ENCODE data around the gene COL24A1.

Gene COL24A1

GRCh38 chr1:86169625-86170024 lies 13.1 kb upstream of the COL24A1 start:
- peaks cover 13% of the 10 kb centered on the region for H3K9me3 Mint-ChIP-seq
- H3K27ac Mint-ChIP-seq = no peak overlapping the region
- H3K4me3 Mint-ChIP-seq = no peak overlapping the region
- H3K36me3 Mint-ChIP-seq = no peaks in the 10 kb centered on the region
- no peaks in the 10 kb centered on the region for H3K27me3 Mint-ChIP-seq
- H3K4me1 Mint-ChIP-seq = no peaks in the 10 kb centered on the region

GRCh38 chr1:86159800-86160199 lies 3.2 kb upstream of the COL24A1 start:
- Mint-ChIP-seq H3K4me3 (no peak overlapping the region), H3K27me3 (peaks cover 11% of the 10 kb centered on the region), H3K9me3 (peaks cover 10% of the 10 kb centered on the region), H3K4me1 (peaks cover 8% of the 10 kb centered on the region), H3K36me3 (peaks cover 2% of the 10 kb centered on the region), H3K27ac (no peak overlapping the region)

- H3K36me3 Mint-ChIP-seq = peaks cover 2% of the 10 kb centered on the region
- H3K27ac Mint-ChIP-seq = no peak overlapping the region
- H3K4me1 Mint-ChIP-seq = peaks cover 8% of the 10 kb centered on the region
- peaks cover 10% of the 10 kb centered on the region for H3K9me3 Mint-ChIP-seq
- H3K4me3 Mint-ChIP-seq = no peak overlapping the region
- H3K27me3 Mint-ChIP-seq = peaks cover 17% of the 10 kb centered on the region
These were observed 586 bp downstream of the COL24A1 start for GRCh38 chr1:86155807-86156565.

- Mint-ChIP-seq H3K4me1 (peaks cover 8% of the 10 kb centered on the region), H3K9me3 (peaks cover 10% of the 10 kb centered on the region), H3K4me3 (no peak overlapping the region), H3K27me3 (peaks cover 17% of the 10 kb centered on the region), H3K36me3 (peaks cover 2% of the 10 kb centered on the region), H3K27ac (no peak overlapping the region)
These were observed 1.3 kb downstream of the COL24A1 start for GRCh38 chr1:86155051-86155806.

- Mint-ChIP-seq H3K27ac (no peak overlapping the region), H3K27me3 (peaks cover 17% of the 10 kb centered on the region), H3K4me1 (peaks cover 8% of the 10 kb centered on the region), H3K36me3 (peaks cover 2% of the 10 kb centered on the region), H3K9me3 (peaks cover 10% of the 10 kb centered on the region), H3K4me3 (no peak overlapping the region)
These were observed 2.0 kb downstream of the COL24A1 start for GRCh38 chr1:86154571-86155050.

GRCh38 chr1:86153836-86154235 lies 2.7 kb downstream of the COL24A1 start:
- Mint-ChIP-seq H3K27ac (no peak overlapping the region), H3K4me1 (peaks cover 8% of the 10 kb centered on the region), H3K27me3 (peaks cover 17% of the 10 kb centered on the region), H3K36me3 (peaks cover 2% of the 10 kb centered on the region), H3K4me3 (no peak overlapping the region), H3K9me3 (peaks cover 5% of the 10 kb centered on the region)

- Mint-ChIP-seq H3K27ac (no peak overlapping the region), H3K36me3 (peaks cover 2% of the 10 kb centered on the region), H3K27me3 (peaks cover 15% of the 10 kb centered on the region), H3K4me1 (peaks cover 8% of the 10 kb centered on the region), H3K9me3 (peaks cover 5% of the 10 kb centered on the region), H3K4me3 (no peak overlapping the region)
These were observed 3.7 kb downstream of the COL24A1 start for GRCh38 chr1:86152887-86153286.

GRCh38 chr1:86151427-86151826 lies 5.1 kb downstream of the COL24A1 start:
- Mint-ChIP-seq H3K9me3 (no peaks in the 10 kb centered on the region), H3K27me3 (peaks cover 9% of the 10 kb centered on the region), H3K36me3 (no peaks in the 10 kb centered on the region), H3K4me3 (no peak overlapping the region), H3K27ac (no peak overlapping the region), H3K4me1 (peaks cover 4% of the 10 kb centered on the region)

- Mint-ChIP-seq H3K27me3 (peaks cover 6% of the 10 kb centered on the region), H3K9me3 (peaks cover 1% of the 10 kb centered on the region), H3K4me1 (no peaks in the 10 kb centered on the region), H3K27ac (no peak overlapping the region), H3K36me3 (no peaks in the 10 kb centered on the region), H3K4me3 (no peak overlapping the region)
These were observed 6.0 kb downstream of the COL24A1 start for GRCh38 chr1:86150553-86151055.

- Mint-ChIP-seq H3K4me1 (no peaks in the 10 kb centered on the region), H3K27me3 (peaks cover 6% of the 10 kb centered on the region), H3K9me3 (peaks cover 7% of the 10 kb centered on the region), H3K4me3 (no peak overlapping the region), H3K27ac (no peak overlapping the region), H3K36me3 (no peaks in the 10 kb centered on the region)
These were observed 7.0 kb downstream of the COL24A1 start for GRCh38 chr1:86149591-86149990.

GRCh38 chr1:86147755-86148154 lies 8.8 kb downstream of the COL24A1 start:
- Mint-ChIP-seq H3K27ac (no peak overlapping the region), H3K4me1 (no peaks in the 10 kb centered on the region), H3K27me3 (no peaks in the 10 kb centered on the region), H3K36me3 (no peaks in the 10 kb centered on the region), H3K4me3 (no peak overlapping the region), H3K9me3 (peaks cover 7% of the 10 kb centered on the region)

- no peak overlapping the region for H3K27ac Mint-ChIP-seq
- H3K4me1 Mint-ChIP-seq = no peaks in the 10 kb centered on the region
- peaks cover 7% of the 10 kb centered on the region for H3K9me3 Mint-ChIP-seq
- no peak overlapping the region for H3K4me3 Mint-ChIP-seq
- no peaks in the 10 kb centered on the region for H3K27me3 Mint-ChIP-seq
- no peaks in the 10 kb centered on the region for H3K36me3 Mint-ChIP-seq
These were observed 10.0 kb downstream of the COL24A1 start for GRCh38 chr1:86146566-86146965.

GRCh38 chr1:86140281-86140880 lies 16.2 kb downstream of the COL24A1 start:
- no peak overlapping the region for H3K27ac Mint-ChIP-seq
- peaks cover 2% of the 10 kb centered on the region for H3K27me3 Mint-ChIP-seq
- H3K9me3 Mint-ChIP-seq = peaks cover 12% of the 10 kb centered on the region
- H3K4me3 Mint-ChIP-seq = no peak overlapping the region
- H3K4me1 Mint-ChIP-seq = no peaks in the 10 kb centered on the region
- H3K36me3 Mint-ChIP-seq = no peaks in the 10 kb centered on the region

GRCh38 chr1:86138746-86139145 lies 17.8 kb downstream of the COL24A1 start:
- Mint-ChIP-seq H3K27ac (no peak overlapping the region), H3K36me3 (no peaks in the 10 kb centered on the region), H3K4me3 (no peak overlapping the region), H3K27me3 (peaks cover 2% of the 10 kb centered on the region), H3K9me3 (peaks cover 13% of the 10 kb centered on the region), H3K4me1 (no peaks in the 10 kb centered on the region)

- H3K36me3 Mint-ChIP-seq = no peaks in the 10 kb centered on the region
- peaks cover 2% of the 10 kb centered on the region for H3K27me3 Mint-ChIP-seq
- no peaks in the 10 kb centered on the region for H3K4me1 Mint-ChIP-seq
- peaks cover 13% of the 10 kb centered on the region for H3K9me3 Mint-ChIP-seq
- H3K4me3 Mint-ChIP-seq = no peak overlapping the region
- no peak overlapping the region for H3K27ac Mint-ChIP-seq
These were observed 19.1 kb downstream of the COL24A1 start for GRCh38 chr1:86137436-86137835.
